Measurements from ENCODE around the gene PHETA1.
A peak's percentile ranks its signal among the peaks of the same experiment; 100 is the strongest.
"Not testable (repeated sequence)": the region's sequence is repeated elsewhere in the genome, so short reads cannot be mapped to it uniquely, and the experiment has no call there.

PHETA1 gene

GRCh38 chr12:111401167-111401605, 32.3 kb upstream of the PHETA1 start:
- H3K4me3 ChIP-seq (ENCODE audit: low read depth, low read length) = no peak overlapping the region
- ChIA-PET CTCF (interaction anchor here (25.8 kb wide), 1 partner anchor 46 kb away, joined by 899 read pairs; no protein-coding TSS in a partner anchor), POLR2A (no interaction called here)
- no peak for DNase-seq (ENCODE audit: low read depth, low spot score)
- TF ChIP-seq CTCF (IDR thresholded peaks at IDR 0.05; ENCODE audit: insufficient read depth, low read length, missing control alignments) = no peak

- POLR2A ChIA-PET; H3K4me3 ChIP-seq (ENCODE audit: low read depth, low read length); DNase-seq (ENCODE audit: low read depth, low spot score): not testable (repeated sequence)
- CTCF ChIA-PET = interaction anchor here (1.5 to 25.8 kb wide), 5 partner anchors 25 to 275 kb away, joined by 4 to 899 read pairs (median 6); no protein-coding TSS in a partner anchor
Observed at GRCh38 chr12:111399741-111400404, 31.0 kb upstream of the PHETA1 start.

GRCh38 chr12:111398530-111398929, 29.6 kb upstream of the PHETA1 start:
- POLR2A ChIA-PET = interaction anchor here (0.5 kb wide), 1 partner anchor 88 kb away, joined by 3 read pairs; no protein-coding TSS in a partner anchor
- no peak overlapping the region for H3K4me3 ChIP-seq (ENCODE audit: low read depth, low read length)
- DNase-seq (ENCODE audit: low read depth, low spot score) = no peak
- CTCF ChIA-PET = interaction anchor here (0.7 to 25.8 kb wide), 13 partner anchors 9 to 414 kb away, joined by 3 to 899 read pairs (median 5); no protein-coding TSS in a partner anchor
- TF ChIP-seq CTCF (IDR thresholded peaks at IDR 0.05; ENCODE audit: insufficient read depth, low read length, missing control alignments) = no peak

- CTCF ChIA-PET = interaction anchor here (0.6 to 25.8 kb wide), 58 partner anchors 10 to 863 kb away, joined by 3 to 899 read pairs (median 6); partner anchors contain the start of genes ACAD10, BRAP, PHETA1 and SH2B3
- peak; percentile 99 for TF ChIP-seq CTCF (IDR thresholded peaks at IDR 0.05; ENCODE audit: insufficient read depth, low read length, missing control alignments)
- no peak for DNase-seq (ENCODE audit: low read depth, low spot score)
- H3K4me3 ChIP-seq (ENCODE audit: low read depth, low read length) = peak overlapping the region; percentile 38
- POLR2A ChIA-PET = interaction anchor here (0.5 to 0.8 kb wide), 3 partner anchors 42 to 466 kb away, joined by 3 to 4 read pairs (median 3); no protein-coding TSS in a partner anchor
Observed at GRCh38 chr12:111396726-111397445, 28.0 kb upstream of the PHETA1 start.

GRCh38 chr12:111396271-111396670, 27.4 kb upstream of the PHETA1 start:
- H3K4me3 ChIP-seq (ENCODE audit: low read depth, low read length); DNase-seq (ENCODE audit: low read depth, low spot score): not testable (repeated sequence)
- CTCF ChIA-PET = interaction anchor here (0.7 to 25.8 kb wide), 48 partner anchors 11 to 862 kb away, joined by 3 to 899 read pairs (median 8); partner anchors contain the start of genes PHETA1 and SH2B3
- POLR2A ChIA-PET = interaction anchor here (0.5 kb wide), 1 partner anchor 465 kb away, joined by 3 read pairs; no protein-coding TSS in a partner anchor

GRCh38 chr12:111395336-111396187, 26.7 kb upstream of the PHETA1 start:
- no peak overlapping the region for H3K4me3 ChIP-seq (ENCODE audit: low read depth, low read length)
- ChIA-PET POLR2A (no interaction called here), CTCF (interaction anchor here (0.8 to 25.8 kb wide), 21 partner anchors 11 to 417 kb away, joined by 3 to 899 read pairs (median 17); partner anchors contain the start of genes PHETA1 and SH2B3)
- no peak for DNase-seq (ENCODE audit: low read depth, low spot score)
- no peak for TF ChIP-seq CTCF (IDR thresholded peaks at IDR 0.05; ENCODE audit: insufficient read depth, low read length, missing control alignments)
